Fibroblast of skin of right biceps (primary cell): Measurements from ENCODE around the gene CCDC138.
A peak's percentile ranks its signal among the peaks of the same experiment; 100 is the strongest.
"Not testable (repeated sequence)": the region's sequence is repeated elsewhere in the genome, so short reads cannot be mapped to it uniquely, and the experiment has no call there.

Experiments
- DNase-seq: peaks from one replicate; pipeline ENCODE4 v3.0.0-alpha.2; 2013

Gene CCDC138, protein sequence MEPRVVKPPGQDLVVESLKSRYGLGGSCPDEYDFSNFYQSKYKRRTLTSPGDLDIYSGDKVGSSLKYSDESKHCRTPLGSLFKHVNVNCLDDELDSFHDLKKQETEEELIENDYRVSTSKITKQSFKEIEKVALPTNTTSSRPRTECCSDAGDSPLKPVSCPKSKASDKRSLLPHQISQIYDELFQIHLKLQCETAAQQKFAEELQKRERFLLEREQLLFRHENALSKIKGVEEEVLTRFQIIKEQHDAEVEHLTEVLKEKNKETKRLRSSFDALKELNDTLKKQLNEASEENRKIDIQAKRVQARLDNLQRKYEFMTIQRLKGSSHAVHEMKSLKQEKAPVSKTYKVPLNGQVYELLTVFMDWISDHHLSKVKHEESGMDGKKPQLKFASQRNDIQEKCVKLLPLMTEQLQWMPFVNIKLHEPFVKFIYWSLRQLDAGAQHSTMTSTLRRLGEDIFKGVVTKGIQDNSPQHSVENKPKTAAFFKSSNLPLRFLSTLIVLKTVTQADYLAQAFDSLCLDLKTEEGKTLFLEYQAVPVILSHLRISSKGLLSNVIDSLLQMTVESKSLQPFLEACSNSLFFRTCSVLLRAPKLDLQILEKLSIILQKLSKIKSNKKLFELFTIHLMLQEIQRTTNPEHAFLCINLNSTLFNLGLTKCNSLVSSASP

GRCh38 chr2:108786354-108787215, at the start of gene CCDC138:
CCDC138 (plus strand) TSS chr2:108786771; CDS start chr2:108786823, 52 bp downstream.
- DNase-seq: peak; percentile 88

- not testable (repeated sequence) for DNase-seq
Observed at GRCh38 chr2:108757973-108758372, 28.6 kb upstream of the CCDC138 start.

- DNase-seq: not testable (repeated sequence)
Observed at GRCh38 chr2:108762618-108763017, 24.0 kb upstream of the CCDC138 start.

GRCh38 chr2:108766671-108767070, 19.9 kb upstream of the CCDC138 start:
- DNase-seq: not testable (repeated sequence)

DNA sequence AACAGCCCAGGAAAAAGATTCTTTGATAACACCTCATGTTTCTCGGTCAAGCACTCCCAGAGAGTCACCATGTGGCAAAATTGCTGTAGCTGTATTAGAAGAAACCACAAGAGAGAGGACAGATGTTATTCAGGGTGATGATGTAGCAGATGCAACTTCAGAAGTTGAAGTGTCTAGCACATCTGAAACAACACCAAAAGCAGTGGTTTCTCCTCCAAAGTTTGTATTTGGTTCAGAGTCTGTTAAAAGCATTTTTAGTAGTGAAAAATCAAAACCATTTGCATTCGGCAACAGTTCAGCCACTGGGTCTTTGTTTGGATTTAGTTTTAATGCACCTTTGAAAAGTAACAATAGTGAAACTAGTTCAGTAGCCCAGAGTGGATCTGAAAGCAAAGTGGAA, 18.7 kb upstream of the CCDC138 start:
- DNase-seq: not testable (repeated sequence)

- no peak for DNase-seq
Observed at GRCh38 chr2:108776475-108776874, 10.1 kb upstream of the CCDC138 start.

DNA sequence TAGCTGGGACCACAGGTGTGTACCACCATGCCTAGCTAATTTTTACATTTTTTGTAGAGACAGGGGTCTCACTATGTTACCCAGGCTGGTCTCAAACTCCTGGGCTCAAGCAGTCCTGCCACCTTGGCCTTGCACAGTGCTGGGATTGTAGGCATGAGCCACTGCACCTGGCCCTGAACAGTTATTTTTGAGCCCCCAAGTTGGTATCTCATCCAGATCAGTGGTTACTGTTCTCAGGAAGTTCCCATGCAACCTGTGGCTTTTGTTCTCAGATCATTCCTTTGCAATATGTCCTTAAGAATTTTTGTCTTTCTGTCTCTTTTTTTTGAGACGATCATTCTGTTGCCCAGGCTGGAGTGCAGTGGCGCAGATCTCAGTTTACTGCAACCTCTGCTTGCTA, 7.7 kb upstream of the CCDC138 start:
- no peak for DNase-seq

DNA sequence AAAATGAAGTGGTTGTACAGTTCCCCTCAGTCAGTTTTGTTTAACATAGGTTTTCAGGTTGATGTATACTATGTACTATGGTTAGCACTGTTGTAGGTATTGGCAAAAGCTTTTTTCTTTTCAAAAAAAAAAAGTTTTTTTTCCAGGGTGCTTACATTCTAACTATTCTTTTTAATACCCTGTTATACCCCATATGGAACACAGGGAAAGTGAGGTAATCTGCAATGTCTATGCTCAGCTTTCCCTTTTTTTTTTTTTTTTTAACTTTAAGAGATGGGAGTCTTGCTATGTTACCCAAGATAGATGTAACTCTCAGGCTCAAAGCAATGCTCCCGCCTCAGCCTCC, 590 bp upstream of the CCDC138 start:
- DNase-seq: no peak

DNA sequence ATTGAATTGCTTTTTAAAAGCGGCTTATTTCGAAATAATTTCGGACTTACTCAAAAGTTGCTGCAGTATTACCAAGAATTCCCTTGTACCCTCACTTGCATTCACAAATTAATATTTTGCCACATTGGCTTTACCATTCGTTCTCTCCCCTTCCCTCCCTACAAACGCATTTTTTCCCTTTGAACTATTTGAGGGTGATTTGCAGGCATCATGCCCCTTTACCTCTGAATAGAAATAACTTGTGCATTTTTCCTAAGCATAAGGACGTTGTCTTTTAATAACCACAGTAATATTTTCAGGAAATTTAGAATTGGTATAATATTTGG, 608 bp downstream of the CCDC138 start:
- no peak for DNase-seq

GRCh38 chr2:108803045-108803736, 16.6 kb downstream of the CCDC138 start:
- DNase-seq: no peak

DNA sequence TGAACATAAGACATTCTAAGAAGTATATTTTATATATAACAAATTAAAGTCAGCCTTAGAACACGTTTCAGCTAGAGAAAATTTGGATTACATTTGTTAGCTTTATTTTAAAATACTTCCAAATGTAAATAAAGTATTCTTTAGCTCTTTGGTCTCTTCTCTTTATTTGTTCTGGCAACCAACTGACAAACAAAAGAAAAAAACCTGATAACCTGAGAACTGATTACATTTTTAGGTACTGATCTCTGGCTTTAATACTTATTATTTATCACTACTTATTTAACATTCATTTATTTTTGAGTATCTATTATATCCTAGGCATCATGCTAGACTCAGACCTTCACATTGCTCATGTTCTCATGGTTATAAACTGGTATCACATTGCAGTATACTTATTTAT, 18.5 kb downstream of the CCDC138 start:
- no peak for DNase-seq

- no peak for DNase-seq
Observed at GRCh38 chr2:108805782-108806181, 19.2 kb downstream of the CCDC138 start.

GRCh38 chr2:108806371-108807113, 20.0 kb downstream of the CCDC138 start:
- no peak for DNase-seq

- DNase-seq: no peak
Observed at GRCh38 chr2:108809936-108810335, 23.4 kb downstream of the CCDC138 start.

DNA sequence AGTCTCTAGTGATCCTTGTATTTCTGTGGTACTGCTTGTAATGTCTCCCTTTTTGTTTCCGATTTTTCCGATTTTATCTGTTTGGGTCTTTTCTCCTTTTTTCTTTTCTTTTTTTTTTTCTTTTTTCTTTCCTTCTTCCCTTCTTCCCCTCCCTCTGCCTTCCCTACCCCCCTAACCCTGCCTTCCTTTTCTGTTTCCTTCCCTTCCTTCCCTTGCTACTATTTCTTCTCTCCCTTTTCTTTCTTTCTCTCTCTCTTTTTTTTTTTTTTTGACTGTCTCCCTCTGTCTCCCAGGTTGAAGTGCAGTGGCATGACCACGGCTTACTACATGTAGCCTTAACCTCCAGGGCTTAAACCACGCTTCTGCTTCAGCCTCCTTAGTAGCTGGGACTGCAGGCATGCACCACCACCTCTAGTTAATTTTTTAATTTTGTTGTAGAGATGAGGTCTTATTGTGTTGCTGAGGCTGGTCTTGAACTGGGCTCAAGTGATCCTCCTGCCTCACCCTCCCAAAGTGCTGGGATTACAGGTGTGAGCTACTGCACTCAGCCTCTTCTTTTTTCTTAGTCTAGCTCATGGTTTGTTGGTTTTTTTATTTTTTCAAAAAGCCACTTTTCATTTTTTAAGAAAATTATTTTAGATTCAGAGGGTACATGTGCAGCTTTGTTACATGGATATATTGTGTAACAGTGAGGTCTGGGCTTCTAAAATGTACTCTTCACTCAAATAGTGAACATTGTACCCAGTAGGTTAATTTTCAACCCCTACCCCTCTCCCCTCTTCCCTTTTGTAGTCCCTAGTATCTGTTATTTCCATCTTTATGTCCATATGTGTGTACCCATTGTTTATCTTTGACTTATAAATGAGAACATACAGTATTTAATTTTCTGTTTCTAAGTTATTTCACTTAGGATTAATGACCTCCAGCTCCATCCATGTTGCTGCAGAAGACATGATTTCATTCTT, 24.7 kb downstream of the CCDC138 start:
- DNase-seq: no peak

GRCh38 chr2:108813732-108814131, 27.2 kb downstream of the CCDC138 start:
- DNase-seq: no peak

- no peak for DNase-seq
Observed at GRCh38 chr2:108820482-108820881, 33.9 kb downstream of the CCDC138 start.

DNA sequence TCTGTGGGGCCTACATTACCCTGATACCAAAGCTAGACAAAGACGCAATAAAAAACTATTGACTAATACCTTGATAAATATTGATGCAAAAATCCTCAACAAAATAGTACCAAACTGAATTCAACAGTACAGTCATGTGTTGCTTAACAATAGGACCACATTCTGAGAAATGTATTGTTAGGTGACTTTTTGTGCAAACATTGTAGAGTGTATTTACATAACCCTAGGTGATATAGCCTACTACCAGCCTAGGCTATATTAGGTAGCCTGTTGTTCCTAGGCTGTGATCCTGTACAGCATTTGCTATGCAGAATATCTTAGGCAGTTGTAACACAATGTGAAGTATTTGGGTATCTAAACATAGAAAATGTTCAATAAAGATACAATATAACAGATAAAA, 36.7 kb downstream of the CCDC138 start:
- no peak for DNase-seq

DNA sequence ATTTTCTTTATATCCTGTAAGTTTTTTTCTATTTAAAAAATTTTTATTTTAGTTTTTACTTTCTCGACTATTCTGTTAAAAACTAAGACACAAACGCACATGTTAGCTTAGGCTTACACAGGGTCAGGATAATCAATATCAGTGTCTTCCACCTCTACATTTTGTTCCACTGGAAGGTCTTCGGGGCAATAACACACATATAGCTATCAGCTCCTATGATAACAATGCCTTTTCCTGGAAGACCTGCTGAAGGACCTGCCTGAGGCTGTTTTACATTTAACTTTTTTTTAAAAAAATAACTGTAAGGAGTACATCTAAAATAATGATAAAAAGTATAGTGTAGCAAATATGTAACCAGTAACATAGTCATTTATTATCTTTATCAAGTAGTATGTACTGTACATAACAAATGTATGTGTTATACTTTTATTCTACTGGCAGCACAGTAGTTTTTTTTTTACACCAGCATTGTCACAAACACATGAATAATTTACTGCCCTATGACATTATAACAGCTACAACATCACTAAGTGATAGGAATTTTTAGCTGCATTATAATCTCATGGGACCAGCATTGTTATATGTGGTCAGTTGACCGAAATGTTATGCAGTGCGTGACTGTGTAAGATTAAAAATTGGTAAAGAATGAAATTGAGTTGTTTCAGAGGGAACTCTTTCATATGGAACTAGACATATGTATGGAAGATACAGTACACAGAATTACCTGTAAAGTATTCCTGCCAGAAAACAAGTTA, 37.9 kb downstream of the CCDC138 start:
- DNase-seq: no peak

DNA sequence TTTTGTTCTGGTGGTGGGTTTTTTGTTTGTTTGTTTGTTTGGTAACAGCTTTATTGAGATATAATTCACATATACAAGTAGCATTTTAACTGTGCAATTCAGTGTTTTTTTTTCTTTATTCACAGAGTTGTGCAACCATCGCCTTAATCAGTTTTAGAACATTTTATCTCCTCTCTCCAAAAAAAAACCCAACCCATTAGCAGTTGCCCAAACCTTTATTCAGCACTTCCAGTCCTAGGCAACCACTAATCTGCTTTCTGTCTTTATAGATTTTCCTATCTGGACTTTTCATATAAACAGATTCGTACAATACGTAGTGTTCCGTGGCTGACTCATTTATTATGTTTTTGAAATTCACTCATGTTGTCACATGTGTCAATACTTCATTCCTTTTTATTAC, 38.7 kb downstream of the CCDC138 start:
- DNase-seq: no peak
